K562 (cell line): ENCODE data around the gene ULK3. TPM values are rescaled to one million over a fixed set of nuclear protein-coding genes. Genes with fewer than 3 reads are reported as not detected.
A peak's percentile ranks its signal among the peaks of the same experiment; 100 is the strongest.

Source experiments
- ATF1 ChIP-seq, 2 experiments: fragments of 450-650 bp in 1 of 2; IDR thresholded peaks; 2 replicates each; pipeline ENCODE4 v1.6.1; 2016; ENCODE audit warnings: missing compliant biosample characterization in 1 of 2, missing genetic modification characterization in 1 of 2
- BRCA1 ChIP-seq, 2 experiments: fragments of 450-650 bp in 1 of 2; sonication (generic) in 1 of 2; formaldehyde crosslinking in 1 of 2; IDR thresholded peaks; 2 replicates each; pipeline versions ENCODE4 v1.5.0 to v1.6.1; 2017 to 2020; ENCODE audit warnings: mild to moderate bottlenecking in 1 of 2, missing genetic modification reagents in 1 of 2
- ESRRB ChIP-seq: fragments of 250-450 bp; sonication (Bioruptor Pico); IDR thresholded peaks from 2 replicates; pipeline ENCODE4 v1.5.0; 2020; ENCODE audit warnings: mild to moderate bottlenecking, moderate library complexity, borderline replicate concordance
- HMGN3 ChIP-seq: IDR thresholded peaks from 2 replicates; pipeline ENCODE4 v1.6.1; 2011; ENCODE audit warnings: borderline replicate concordance, low read depth, mild to moderate bottlenecking, mixed read lengths, low read length; ENCODE audit not compliant: insufficient read length; ENCODE audit errors: extremely low read depth
- JUND ChIP-seq, 2 experiments: IDR thresholded peaks; 2 replicates in 1 of 2; 3 replicates in 1 of 2; pipeline ENCODE4 v1.6.1; 2011; ENCODE audit warnings: borderline replicate concordance in 2 of 2, low read depth in 2 of 2, low read length in 2 of 2, improper control_type of control experiment in 1 of 2, missing biosample characterization in 1 of 2, missing genetic modification characterization in 1 of 2, missing genetic modification reagents in 1 of 2
- NCOA6 ChIP-seq: fragments of 450-650 bp; IDR thresholded peaks from 2 replicates; pipeline ENCODE4 v1.6.1; 2017; ENCODE audit warnings: mild to moderate bottlenecking
- NR2C2 ChIP-seq, 2 experiments: fragments of 200-800 bp in 1 of 2; sonication (Bioruptor generic) in 1 of 2; sonication (generic) in 1 of 2; formaldehyde crosslinking in 1 of 2; IDR thresholded peaks; 2 replicates each; pipeline versions ENCODE4 v1.6.1 to v1.8.0; 2016 to 2022; ENCODE audit warnings: mild to moderate bottlenecking in 1 of 2, missing compliant biosample characterization in 1 of 2, missing genetic modification characterization in 1 of 2, missing genetic modification reagents in 1 of 2
- RCOR1 ChIP-seq, 2 experiments: IDR thresholded peaks; 2 replicates each; pipeline ENCODE4 v1.6.1; 2012; ENCODE audit warnings: low read depth in 2 of 2, low read length in 2 of 2, borderline replicate concordance in 1 of 2, improper control_type of control experiment in 1 of 2
- SMARCA5 ChIP-seq: fragments of 450-650 bp; IDR thresholded peaks from 2 replicates; pipeline ENCODE4 v1.6.1; 2016
- SRSF7 ChIP-seq: fragments of 200-400 bp; formaldehyde crosslinking; optimal IDR thresholded peaks from 2 replicates; pipeline ENCODE3; 2017; ENCODE audit warnings: mild to moderate bottlenecking, low read depth, low read length
- ZBTB40 ChIP-seq, 2 experiments: fragments of 450-650 bp in 1 of 2; sonication (generic) in 1 of 2; formaldehyde crosslinking in 1 of 2; IDR thresholded peaks; 2 replicates each; pipeline versions ENCODE4 v1.7.1 to v1.9.0; 2016 to 2022; ENCODE audit warnings: inconsistent platforms in 1 of 2, mild to moderate bottlenecking in 1 of 2, missing genetic modification reagents in 1 of 2
- ZNF146 ChIP-seq: IDR thresholded peaks from one replicate; pipeline ENCODE4 v1.6.1; 2018; ENCODE audit warnings: missing compliant biosample characterization; ENCODE audit not compliant: unreplicated experiment
- ZNF316 ChIP-seq: fragments of 450-650 bp; IDR thresholded peaks from 2 replicates; pipeline ENCODE4 v1.6.1; 2016
- polyA plus RNA-seq, 8 experiments: library from polyadenylated mRNA; depleted of rRNA in 4 of 8; stranded (reverse) in 5 of 8; unstranded in 3 of 8; fragments of >200 nt; fragmentation: Nextera tagmentation in 2 of 8; fragmentation: Illumina TruSeq in 1 of 8; extraction: Ambion mirVana in 2 of 8; extraction: Trizol in 1 of 8; gene quantifications; 2 replicates each; pipeline versions ENCODE4 v1.2.1 to v1.2.3, GENCODE V29; 2011 to 2014; ENCODE audit warnings: inconsistent platforms in 1 of 8, missing spikeins in 1 of 8
- total RNA-seq, 7 experiments: library from RNA; depleted of rRNA in 6 of 7; stranded (reverse); fragments of >200 nt in 6 of 7; fragmentation: Illumina TruSeq in 2 of 7; extraction: Trizol in 2 of 7; gene quantifications; 2 replicates each; pipeline versions ENCODE4 v1.2.1 to v1.2.3, GENCODE V29; 2011 to 2021; ENCODE audit warnings: low replicate concordance in 1 of 7

Gene ULK3
- total and polyA plus RNA-seq, 9 of the 15 experiments (the other 6 are each of a cell fraction or from before 2014, with no cell fraction given) = 0.68 to 68.0 (median 34.9) TPM

DNA sequence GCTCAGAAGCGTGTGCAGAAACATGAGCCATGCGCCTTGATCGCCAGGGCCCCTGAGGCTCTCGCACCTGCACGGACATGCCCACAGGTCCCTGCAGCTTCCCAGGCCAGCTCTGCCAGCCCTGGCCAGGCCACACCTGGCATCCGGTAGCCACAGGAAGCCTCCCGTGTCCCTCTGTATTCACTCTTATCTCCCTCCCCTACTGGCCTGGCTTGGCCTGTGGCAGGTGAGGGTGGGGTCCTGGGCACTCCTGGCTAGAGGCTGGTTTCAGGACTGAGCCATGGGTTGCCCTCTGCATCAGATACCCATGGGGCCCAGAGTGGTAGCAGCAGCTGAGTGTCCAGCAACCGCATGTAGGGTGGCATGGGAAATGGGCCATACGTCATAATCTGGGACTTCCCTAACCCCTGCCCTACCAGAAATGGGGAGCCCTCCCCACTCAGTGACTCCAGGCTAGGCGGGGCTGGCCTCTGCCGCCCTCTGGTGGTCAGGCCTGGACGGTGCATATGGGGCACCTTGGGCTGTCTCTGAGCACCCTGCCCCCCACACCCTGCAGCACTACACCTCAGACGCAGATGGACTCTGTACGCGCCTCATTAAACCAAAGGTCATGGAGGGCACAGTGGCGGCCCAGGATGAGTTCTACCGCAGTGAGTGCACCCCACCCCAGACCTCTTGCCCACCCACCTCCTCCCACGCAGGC lies 42.9 kb downstream of the ULK3 start (continued):
- no peak for TF ChIP-seq ZBTB40 (IDR thresholded peaks at IDR 0.05)
- TF ChIP-seq ZBTB40 (CRISPR knock-in tag; IDR thresholded peaks at IDR 0.05) = no peak
- TF ChIP-seq ATF1 (CRISPR knock-in tag; IDR thresholded peaks at IDR 0.05) = no peak
- peak; percentile 61; the same call in 1 of the 2 replicates for TF ChIP-seq ATF1 (tag; IDR thresholded peaks at IDR 0.05)
- TF ChIP-seq ESRRB (CRISPR knock-in tag) = no peak
- no peak for TF ChIP-seq ZNF316
- no peak for TF ChIP-seq SRSF7
- TF ChIP-seq HMGN3 = peak; percentile 60
- TF ChIP-seq NCOA6 = no peak
- TF ChIP-seq ZNF146 = no peak
- TF ChIP-seq JUND (IDR thresholded peaks at IDR 0.05; ENCODE audit: borderline replicate concordance, low read depth, low read length) = peak; percentile 31; the same call in 1 of the 2 replicates
- no peak; the same call in 2 of the 3 replicates for TF ChIP-seq JUND (tag; IDR thresholded peaks at IDR 0.05; ENCODE audit: borderline replicate concordance, low read depth, low read length)
- TF ChIP-seq BRCA1 (IDR thresholded peaks at IDR 0.05) = no peak
- TF ChIP-seq BRCA1 (CRISPR knock-in tag; IDR thresholded peaks at IDR 0.05) = no peak
- TF ChIP-seq NR2C2 (CRISPR knock-in tag; IDR thresholded peaks at IDR 0.05) = 0 out of 2 replicates have a peak, but pooled peaks have one; percentile 41
- no peak for TF ChIP-seq NR2C2 (tag; IDR thresholded peaks at IDR 0.05)
- no peak for TF ChIP-seq SMARCA5
- TF ChIP-seq RCOR1 (IDR thresholded peaks at IDR 0.05; ENCODE audit: borderline replicate concordance in 1 of 2, low read depth in 2 of 2, low read length in 2 of 2) = 0 out of 4 replicates have a peak, but pooled peaks of 1 of the 2 experiments have one; percentile 35
